NCI-H1105 (cell line): ENCODE results near the gene YAP1.
A peak's percentile ranks its signal among the peaks of the same experiment; 100 is the strongest.

Experiments
- DNase-seq: peaks from one replicate; lab custom pipeline; 2025; lab: John Stamatoyannopoulos, UW

Gene YAP1

DNA sequence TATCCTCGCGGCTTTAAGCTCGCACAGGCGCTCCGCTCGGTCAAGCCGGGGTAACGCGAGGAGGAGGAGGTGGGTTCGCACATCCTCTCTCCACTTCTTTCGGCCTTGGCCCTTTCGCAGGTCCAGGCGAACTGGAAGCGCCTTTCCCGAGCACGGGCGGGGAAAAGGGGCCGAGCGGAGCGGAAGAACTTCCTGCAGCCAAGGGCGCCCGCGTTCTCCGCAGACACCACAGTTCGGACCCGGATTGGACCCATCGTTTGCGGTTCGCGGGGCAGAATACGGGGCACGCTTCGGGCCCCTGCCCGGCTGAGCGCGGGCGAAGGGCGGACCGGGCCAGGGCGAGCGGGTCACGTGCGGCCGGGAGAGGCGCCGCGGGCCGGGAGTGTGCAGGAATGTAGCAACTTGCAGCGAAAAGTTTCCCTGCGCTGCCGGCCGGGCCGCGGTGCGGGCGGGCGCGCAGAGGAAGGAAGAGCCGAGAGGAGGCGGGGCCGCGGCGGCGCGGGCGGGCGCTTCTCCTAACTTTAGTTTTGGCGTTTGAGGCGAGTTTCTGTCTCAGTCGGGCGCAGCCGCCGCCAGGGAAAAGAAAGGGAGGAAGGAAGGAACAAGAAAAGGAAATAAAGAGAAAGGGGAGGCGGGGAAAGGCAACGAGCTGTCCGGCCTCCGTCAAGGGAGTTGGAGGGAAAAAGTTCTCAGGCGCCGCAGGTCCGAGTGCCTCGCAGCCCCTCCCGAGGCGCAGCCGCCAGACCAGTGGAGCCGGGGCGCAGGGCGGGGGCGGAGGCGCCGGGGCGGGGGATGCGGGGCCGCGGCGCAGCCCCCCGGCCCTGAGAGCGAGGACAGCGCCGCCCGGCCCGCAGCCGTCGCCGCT, at the start of gene YAP1:
TSS of gene YAP1 (plus strand) at position 552 of the 865 bp plus-strand sequence. CDS start 402 bp downstream, outside the sequence.
- DNase-seq, result peak; percentile 23

DNA sequence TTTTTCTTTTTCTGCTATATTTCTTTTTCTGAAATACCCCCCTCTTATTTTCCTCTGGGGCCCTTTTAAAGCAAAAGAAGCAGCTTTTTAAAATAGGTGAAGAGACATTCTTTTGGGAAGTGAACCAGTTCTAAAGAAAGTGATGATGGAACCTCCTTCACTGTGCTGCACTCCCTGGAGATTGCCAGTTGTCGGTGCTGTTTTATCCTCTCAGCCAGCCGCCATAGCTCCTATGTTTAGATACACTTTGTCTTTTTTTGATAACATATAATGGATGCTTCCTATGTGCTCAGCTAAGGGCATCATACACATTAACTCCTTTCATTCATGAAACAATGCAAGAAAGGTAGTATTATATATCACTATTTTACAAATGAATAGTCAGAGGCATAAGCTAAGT, 49.0 kb upstream of the YAP1 start:
- no peak for DNase-seq

DNA sequence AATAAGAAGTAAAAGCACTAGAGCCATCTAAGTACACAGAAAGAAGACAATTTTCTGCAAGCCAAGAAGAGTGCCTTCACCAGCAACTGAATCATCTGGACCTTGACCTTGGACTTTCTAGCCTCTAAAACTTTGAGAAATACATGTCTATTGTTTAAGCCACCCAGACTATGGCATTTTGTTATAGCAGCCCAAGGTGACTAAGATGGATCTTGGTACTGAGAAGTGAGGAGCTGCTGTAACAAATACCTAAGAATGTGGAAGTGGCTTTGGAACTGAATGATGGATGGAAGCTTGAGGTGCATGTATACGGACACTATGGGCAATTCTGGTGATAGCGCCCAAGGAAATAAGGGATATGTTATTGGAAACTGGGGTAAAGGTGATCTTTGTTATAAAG, 48.1 kb upstream of the YAP1 start:
- no peak for DNase-seq

DNA sequence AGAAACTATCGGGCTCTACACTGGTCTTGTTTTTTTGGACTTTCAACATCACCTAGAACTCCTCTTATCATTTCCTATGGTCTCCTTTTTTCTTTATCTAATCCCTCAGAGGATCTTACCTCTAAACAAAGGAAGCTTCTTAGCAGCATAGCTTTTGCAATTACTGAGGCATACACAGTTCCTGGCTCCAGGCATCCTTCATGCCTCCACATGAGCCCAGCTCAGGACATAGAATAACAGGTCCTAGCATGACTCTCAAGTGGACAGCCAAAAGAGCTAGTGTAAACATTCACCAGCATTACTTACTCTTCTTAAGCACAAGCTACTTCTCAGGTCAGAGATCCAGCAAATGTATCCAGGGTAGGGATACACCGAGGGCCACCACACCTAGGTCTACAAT, 45.9 kb upstream of the YAP1 start:
- no peak for DNase-seq

DNA sequence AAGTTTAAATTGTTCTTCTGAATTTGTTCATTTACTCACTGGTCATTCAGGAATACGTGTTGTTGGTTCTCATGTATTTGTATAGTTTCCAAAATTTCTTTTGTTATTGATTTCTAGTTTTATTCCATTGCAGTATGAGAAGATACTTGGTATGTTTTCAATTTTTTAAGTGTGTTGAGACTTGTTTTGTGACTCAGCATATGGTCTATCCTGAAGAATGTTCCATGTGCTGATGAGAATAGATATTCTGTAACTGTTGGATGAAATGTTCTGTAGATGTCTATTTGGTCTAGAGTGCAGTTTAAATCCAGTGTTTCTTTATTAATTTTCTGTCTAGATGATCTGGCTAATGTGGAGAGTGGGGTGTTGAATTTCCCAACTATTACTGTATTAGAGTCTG, 39.5 kb upstream of the YAP1 start:
- no peak for DNase-seq

DNA sequence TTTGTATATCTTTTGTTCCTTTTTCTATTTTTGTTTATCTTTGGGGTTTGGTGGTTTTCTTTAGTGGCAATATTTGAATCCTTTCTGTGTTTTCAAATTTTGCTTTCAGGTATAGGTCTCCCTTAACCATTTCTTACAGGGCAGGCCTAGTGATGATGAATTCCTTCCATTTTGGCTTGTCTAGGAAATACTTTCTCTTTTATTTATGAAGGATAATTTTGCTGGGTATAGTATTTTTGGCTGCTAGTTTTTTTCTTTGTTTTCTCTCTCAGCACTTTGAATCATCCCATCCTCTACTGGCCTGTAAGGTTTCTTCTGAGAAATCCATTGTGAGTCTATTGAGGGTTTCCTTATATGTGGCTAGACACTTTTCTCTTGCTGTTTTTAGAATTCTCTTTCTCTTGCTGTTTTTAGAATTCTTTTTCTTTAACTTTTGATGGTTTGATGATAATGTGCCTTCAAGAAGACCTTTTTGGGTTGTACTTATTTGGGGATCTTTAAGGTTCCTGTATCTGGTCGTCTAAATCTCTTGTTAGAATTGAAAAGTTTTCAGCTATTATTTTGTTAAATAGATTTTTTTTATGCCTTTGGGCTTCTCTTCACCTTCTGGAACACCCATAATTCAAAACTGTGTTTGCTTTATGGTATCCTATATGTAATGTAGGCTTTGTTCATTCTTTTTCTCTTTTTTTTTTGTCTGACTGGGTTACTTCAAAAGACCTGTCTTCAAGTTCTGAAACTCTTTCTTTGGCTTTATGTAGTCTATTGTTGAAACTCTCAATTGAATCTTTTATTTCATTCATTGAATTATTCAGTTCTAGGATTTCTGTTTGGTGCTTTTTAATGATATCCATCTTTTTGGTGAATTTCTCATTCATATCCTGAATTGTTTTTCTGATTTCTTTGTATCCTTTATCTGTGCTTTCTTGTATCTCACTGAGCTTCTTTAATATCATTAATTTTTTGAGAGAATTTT, 38.5 kb upstream of the YAP1 start:
- DNase-seq, result no peak

DNA sequence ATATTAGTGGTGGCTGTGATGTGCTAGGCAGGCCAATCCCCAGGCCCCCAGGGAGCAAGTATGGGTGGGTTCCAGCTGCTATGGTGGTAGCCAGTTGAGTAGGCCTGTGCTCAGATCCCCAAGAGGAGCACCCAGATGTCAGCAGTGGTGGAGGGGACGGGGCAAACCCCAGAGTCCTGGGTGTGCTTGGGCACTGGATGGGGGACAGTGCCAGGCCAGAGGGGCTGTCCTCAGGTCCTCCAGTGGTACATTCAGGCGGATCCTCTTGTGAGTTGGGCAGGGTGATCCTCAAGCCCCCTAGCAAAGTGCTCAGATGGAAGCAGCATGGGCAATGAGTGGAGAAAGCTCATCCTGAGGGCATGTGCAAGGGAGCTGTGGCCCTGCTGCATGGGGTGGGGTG, 37.0 kb upstream of the YAP1 start:
- DNase-seq, result no peak

DNA sequence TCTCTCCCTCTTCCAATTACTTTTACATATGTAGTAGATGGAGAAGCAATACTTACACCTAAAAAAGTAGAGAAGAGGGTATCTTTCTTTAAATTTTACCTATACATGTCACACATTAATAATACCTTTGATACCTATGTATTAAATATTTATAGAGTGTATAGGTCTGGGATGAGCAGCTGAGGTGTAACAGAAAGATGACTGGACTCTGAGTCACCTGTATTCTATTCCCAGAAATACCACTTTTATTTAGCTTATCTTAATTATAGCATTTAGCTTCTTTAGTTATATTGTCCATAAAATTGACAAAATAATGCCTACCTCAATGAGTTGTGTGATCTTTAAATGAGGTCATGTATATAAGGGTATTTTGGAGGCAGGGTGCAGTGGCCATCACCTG, 30.6 kb upstream of the YAP1 start:
- DNase-seq, result no peak

DNA sequence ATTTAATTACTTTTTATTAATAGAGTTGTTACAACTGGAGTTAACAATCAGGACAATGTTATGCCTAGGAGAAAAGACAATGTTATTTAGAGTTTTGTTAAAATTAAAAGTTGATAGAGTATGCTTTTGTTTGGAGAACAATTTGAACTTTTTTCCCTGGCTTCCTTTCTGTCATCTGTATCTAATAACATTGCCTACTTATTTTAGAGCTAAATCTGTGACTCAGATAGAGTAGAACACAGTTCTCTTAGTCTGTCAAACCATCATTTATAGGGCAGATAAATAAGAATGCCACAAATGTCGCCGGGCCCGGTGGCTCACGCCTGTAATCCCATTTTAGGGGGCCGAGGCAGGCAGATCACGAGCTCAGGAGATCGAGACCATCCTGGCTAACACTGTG, 28.9 kb upstream of the YAP1 start:
- DNase-seq, result no peak

DNA sequence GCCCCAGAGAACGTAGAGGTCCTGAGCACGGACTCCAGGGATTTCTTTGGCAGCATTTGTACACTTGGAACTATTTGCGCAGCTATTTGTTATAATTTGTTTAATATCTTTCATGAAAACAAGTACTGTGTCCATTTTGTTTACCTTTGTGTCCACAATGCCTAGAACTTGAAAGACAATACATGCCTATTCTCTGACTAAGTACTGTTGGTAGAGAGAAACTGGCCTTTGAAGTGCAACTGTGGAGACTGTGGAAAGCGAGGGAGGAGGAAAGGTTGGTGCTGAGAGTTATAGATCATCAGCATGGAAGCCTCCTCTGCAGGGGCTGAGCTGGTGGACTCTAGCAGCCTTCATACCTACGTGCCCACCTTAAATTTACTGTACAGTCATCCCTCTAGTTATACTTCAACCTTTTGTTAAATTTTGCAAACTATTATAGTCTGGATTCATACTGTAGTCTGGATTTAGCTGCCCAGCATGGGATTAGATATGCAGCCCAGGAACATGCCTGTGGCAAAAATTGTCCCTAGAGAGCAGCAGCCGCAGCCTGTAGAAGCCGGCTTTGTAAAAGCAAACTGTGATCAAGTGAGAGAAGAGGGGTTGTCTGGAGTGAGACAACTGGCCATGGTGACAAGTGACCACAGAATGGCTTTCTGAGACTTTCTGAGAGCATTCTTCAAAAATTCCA, 24.2 kb upstream of the YAP1 start:
- DNase-seq, result no peak

DNA sequence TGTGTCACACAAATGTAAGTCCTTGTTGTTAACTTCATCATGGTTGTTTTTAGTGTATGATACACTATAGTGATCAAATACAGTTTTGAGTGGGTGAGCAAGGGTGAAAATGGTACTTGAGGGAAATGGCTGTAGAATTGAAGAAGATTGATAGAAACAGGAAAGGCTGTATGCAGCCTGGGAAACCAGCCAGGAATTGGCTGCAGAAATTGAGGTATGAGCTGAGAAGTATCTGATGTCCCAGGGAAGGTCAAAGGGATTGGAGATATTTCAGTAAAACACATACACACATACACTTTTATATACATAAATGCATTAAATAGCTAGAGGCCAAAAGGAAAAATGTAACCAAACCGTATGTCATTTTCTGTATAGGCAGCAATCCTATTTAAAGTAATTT, 13.1 kb upstream of the YAP1 start:
- no peak for DNase-seq

DNA sequence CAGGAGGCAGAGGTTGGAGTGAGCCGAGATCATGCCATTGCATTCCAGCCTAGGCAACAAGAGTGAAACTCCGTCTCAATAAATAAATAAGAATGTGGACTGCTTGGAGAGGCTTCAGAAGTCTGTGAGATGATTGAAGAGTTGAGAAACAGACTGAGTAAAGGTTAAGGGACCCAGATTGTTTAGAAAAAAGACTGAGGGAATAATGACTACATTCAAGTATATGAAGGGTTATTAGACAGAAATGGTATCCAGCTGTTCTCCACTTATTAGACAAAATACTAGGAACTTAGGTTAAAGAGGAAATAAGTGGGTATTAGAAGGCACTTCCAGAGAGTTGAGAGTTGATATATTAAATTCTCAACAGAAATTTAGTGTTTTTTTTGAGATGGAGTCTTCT, 10.5 kb upstream of the YAP1 start:
- no peak for DNase-seq

DNA sequence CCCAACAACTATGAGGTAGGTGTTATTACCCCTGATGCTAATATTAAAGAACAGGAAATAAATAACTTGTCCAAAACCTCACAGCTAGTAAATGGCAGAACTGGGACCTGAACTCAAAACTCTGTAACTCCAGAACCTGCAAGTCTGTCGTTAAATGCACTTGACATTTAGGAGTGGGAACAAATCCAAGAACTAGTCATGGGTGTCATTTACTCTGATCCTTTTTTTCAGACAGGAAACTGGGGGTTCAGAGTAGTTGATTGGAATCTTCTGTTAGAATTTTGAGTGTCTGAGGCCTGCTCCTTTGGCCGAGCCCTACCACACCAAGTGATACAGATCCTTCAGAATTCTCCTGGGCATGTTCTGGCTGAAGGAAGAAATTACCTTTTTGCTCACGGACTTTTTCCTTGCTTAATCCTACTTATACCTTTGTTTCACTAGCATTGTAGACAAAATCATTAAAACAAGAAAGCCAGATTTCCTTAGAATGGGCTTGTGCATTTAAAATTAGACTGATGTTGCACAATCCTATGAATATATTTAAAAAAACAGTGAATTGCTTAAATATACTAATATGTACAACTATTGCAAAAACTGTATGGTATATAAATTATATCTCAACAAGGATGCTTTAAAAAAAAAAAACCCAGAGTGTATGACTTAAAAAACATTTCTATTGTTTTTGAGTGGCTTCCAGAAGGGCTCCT, 1.4 kb upstream of the YAP1 start:
- no peak for DNase-seq

DNA sequence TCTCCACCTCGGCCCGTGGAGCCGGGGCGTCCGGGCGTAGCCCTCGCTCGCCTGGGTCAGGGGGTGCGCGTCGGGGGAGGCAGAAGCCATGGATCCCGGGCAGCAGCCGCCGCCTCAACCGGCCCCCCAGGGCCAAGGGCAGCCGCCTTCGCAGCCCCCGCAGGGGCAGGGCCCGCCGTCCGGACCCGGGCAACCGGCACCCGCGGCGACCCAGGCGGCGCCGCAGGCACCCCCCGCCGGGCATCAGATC, 439 bp downstream of the YAP1 start:
- no peak for DNase-seq

DNA sequence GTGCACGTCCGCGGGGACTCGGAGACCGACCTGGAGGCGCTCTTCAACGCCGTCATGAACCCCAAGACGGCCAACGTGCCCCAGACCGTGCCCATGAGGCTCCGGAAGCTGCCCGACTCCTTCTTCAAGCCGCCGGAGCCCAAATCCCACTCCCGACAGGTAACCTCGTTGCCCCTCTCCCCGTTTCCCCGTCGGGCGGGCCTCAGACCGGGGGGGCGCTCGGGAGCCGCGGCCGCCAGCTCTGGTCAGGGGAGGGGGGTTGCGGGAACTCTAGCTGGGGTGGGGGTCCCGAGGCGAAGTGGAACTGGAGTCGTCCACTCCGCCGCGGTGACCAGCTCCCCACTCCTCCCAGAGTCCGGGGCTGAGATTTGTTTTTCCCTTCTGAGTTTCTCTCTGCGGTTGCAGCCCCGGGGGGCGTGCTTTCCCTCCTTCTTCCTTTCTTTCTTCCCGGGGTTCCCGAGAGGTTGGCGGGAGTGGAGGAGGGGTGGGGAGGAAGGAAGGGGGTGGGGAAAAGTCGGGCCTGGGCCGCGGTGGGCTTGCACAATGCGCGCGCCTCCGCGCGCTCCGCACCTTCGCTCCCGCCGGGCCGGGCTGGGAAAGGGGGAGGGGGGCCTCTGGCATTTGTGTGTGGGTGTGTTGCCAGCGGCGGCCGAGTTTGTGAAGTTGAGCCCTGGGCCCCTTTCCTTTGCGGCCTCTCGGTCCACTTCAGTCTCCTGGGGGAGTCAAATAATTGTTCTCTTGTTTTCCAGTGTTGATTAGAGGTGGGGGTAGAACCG, 952 bp downstream of the YAP1 start:
- no peak for DNase-seq

DNA sequence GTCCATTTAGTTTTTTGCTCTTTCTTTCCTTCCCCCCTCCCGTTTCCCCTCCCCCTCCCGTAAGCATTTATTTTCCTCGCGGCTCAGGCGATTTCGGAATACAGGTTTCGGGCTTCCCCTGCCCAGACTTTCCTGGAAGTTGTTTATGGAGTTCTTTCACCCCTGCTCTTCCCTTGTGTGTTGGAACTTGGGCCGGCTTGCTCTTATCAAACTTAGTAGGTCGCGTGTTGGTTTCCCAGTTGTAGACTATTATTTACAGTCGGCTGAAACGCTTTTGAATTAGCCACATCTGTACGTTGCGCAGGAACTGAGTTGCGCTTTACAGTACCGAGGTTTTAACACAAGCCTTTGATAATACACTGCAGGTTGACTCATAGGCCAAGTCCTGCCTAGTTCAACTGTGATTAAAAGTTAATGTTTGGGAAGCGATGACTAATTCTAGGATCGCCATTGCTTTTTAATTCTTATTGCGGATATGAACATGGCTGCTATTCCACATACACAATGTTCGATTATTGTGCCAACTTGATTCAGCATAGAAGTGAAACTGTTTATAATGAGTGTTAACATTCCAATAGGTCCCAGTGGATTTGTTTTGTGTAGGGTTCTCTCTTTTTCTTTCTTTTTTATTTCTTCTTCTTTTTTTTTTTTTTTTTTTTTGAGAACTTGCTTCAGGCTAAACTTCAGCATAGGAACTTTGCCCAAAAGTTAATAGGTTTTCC, 1.7 kb downstream of the YAP1 start:
- DNase-seq, result no peak

DNA sequence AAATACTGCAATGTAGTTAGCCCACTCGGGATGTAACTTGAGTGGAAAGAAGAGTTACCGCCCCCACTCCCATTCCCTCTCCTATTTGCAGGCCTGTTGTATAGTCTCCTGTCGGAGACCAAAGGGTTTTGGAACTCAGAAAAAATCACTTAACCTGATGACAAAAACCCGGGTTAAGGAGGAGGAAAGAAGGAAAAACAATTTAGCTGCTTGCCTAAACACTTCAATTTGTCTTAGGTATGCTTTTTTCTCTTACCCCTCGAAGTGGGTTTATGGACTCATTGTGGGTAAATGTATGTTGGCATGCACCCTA, 2.2 kb downstream of the YAP1 start:
- no peak for DNase-seq

DNA sequence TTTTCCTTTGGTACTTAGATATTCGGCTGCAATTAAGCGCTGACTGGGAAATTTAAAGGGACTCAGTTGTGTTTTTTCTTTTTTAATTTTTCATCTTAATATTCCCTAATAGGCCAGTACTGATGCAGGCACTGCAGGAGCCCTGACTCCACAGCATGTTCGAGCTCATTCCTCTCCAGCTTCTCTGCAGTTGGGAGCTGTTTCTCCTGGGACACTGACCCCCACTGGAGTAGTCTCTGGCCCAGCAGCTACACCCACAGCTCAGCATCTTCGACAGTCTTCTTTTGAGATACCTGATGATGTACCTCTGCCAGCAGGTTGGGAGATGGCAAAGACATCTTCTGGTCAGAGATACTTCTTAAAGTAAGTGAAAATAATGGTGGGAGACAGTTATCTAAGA, 3.8 kb downstream of the YAP1 start:
- DNase-seq, result no peak

DNA sequence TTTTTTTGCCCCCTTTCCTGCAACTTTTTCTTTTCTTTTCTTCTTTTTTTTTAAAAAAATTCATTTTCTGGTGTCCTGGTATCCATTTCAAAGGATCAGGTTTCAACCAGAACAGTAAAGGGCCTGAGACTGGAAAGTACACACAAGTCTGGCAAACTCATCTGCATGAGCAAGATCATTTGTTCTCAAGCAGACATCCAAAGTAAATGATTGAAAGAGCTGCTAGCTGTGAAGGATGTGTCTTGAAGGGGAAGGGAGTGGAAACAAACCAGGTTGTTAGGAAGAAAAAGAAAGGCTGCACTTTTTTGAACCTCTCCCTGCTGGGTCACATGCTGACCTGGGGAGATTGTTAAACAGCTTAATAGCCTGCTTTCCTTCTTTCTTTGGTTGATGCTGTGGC, 5.3 kb downstream of the YAP1 start:
- DNase-seq, result no peak

DNA sequence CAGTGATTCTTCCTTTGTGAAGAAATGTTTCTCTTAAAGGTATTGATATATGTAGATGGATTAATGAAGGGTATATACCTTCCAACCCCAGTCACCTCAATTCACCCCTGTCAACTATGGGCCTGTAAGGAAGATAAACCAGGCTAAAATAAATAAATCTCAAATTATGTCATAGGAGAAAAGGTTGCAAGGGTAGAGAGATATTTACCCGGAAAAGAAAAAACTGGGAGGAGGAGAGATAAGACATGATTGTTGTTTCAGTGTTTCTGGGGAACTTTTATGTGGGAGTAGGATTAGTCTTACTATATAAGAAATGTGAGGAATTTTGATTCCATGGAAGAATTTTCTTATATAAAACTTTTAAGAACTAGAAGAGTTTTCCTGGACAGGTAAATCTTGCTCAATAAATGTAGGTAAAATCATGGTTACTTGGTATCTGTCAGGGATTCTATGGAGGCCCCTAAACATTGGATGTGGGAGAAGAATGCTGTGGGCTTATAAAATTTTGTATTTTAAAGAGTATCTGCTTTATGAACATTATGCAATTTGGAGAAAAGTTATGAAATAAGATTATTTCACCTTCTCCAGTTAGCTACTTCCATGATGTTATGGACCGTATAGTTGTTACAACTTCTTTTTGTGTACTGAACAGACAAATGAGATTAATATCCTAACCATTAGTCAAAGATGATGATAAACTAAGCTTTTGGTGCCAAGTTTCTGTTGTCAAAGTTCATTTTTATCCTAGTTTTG, 6.4 kb downstream of the YAP1 start:
- DNase-seq, result no peak
